Astrocyte of the spinal cord (primary cell): ENCODE results near the gene TUBG1.

Experiments used
- DNase-seq: peaks from one replicate; pipeline ENCODE4 v3.0.0; 2011; ENCODE audit warnings: low read depth, low spot score
- H3K4me3 ChIP-seq: 2 replicates; pipeline ENCODE4 v1.5.1; 2011; ENCODE audit warnings: low read depth, mild to moderate bottlenecking, low read length, moderate library complexity
- CTCF ChIP-seq: IDR thresholded peaks from 2 replicates; pipeline ENCODE4 v1.5.1; 2012; ENCODE audit warnings: low read depth, mild to moderate bottlenecking, low read length, inconsistent platforms
- in situ Hi-C: cut with HindIII; loops from 2 replicates; pipeline ENCODE4 v1.10.0; 2017; ENCODE audit warnings: low sequenced_read_pairs

The TUBG1 gene

DNA sequence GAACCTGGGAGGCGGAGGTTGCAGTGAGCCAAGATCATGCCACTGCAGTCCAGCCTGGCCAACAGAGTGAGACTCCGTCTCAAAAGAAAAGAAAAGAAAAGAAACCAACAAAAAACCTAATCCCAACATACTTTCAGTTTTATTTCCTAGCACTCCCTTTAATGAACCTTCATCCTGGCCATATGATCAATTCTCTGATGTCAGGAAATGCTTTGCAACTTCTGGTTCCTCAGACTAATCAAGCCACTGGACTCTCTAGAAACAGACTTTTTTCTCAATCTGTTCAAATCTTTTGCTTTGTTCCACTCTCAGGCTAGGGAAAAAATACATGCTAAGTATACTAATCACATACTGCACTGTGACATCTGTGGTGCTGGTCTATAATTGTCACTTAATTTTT, 18.6 kb upstream of the TUBG1 start:
- no peak for TF ChIP-seq CTCF
- H3K4me3 ChIP-seq = no peak overlapping the region
- in situ Hi-C loops = no loop called here
- DNase-seq = no peak

- no peak for DNase-seq
- H3K4me3 ChIP-seq = no peak overlapping the region
- in situ Hi-C loops = no loop called here
- no peak for TF ChIP-seq CTCF
These were observed 18.1 kb upstream of the TUBG1 start for GRCh38 chr17:42591411-42591810.

DNA sequence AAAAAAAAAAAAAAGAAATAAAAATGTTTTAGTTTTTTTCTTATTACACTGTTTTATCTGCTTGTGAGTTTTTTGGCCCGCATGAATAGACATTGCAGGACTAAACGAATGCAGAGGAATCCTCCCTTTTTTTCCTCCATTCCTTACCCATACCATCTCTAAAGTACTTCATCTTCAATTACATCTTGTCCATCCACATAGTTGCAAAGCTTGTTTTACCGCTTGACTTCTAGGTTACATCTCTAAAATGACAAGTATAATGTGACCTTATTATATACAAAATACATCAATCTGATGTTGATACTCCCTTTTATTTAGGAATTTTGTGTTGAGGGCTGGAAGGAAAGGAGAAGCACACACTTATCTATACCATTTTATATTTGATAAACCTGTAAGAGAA, 13.1 kb upstream of the TUBG1 start:
- H3K4me3 ChIP-seq = no peak overlapping the region
- no peak for DNase-seq
- no peak for TF ChIP-seq CTCF
- in situ Hi-C loops = no loop called here

GRCh38 chr17:42598905-42599304, 10.6 kb upstream of the TUBG1 start:
- H3K4me3 ChIP-seq = no peak overlapping the region
- no peak for DNase-seq
- TF ChIP-seq CTCF = no peak
- in situ Hi-C loops = no loop called here

- in situ Hi-C loops = no loop called here
- TF ChIP-seq CTCF = no peak
- no peak overlapping the region for H3K4me3 ChIP-seq
- DNase-seq = no peak
These were observed 6.2 kb upstream of the TUBG1 start for GRCh38 chr17:42603318-42603717.

GRCh38 chr17:42607769-42608168, 1.7 kb upstream of the TUBG1 start:
- DNase-seq = no peak
- TF ChIP-seq CTCF = no peak
- in situ Hi-C loops = no loop called here
- H3K4me3 ChIP-seq = peak overlapping the region; percentile 93
